Endothelial cell of umbilical vein (primary cell): ENCODE data around the gene P3H2. TPM values are rescaled to one million over a fixed set of nuclear protein-coding genes. Genes with fewer than 3 reads are reported as not detected.

Source experiments
- BruUV-seq: library from RNA; stranded (reverse); fragments of 400-500 nt; replicated peaks from 2 replicates; lab custom pipeline; 2021; lab: Mats Ljungman, UMichigan
- CTCF ChIA-PET: fragments of 300-600, 350-600 bp; sonication (Branson Sonifier 250); formaldehyde crosslinking; loops from one replicate; lab custom pipeline; 2021; ENCODE audit warnings: antibody characterized with exemption, inconsistent platforms; lab: Charles Lee
- POLR2A ChIA-PET: fragments of 300-600, 350-600 bp; sonication (Branson Sonifier 250); formaldehyde crosslinking; loops from one replicate; lab custom pipeline; 2021; ENCODE audit warnings: antibody characterized with exemption, inconsistent platforms; lab: Charles Lee
- DNase-seq: peaks from one replicate; pipeline ENCODE4 v3.0.0-alpha.2; 2011; ENCODE audit warnings: low read depth, low spot score
- FAIRE-seq: peaks from 2 replicates; lab custom pipeline; 2011; peaks lifted over from hg19 to GRCh38; lab: Jason Lieb, UNC
- H2AFZ ChIP-seq: 2 replicates; pipeline ENCODE4 v1.6.0; 2012; ENCODE audit warnings: low read depth, low read length, control low read depth, inconsistent platforms
- H3K27ac ChIP-seq: 2 replicates; pipeline ENCODE4 v1.5.1; 2011; ENCODE audit warnings: low read depth, mild to moderate bottlenecking, control low read depth, low read length, moderate library complexity; ENCODE audit not compliant: insufficient read depth
- H3K27me3 ChIP-seq, 2 experiments: 2 replicates each; pipeline versions ENCODE4 v1.6.0 to v1.6.1; 2011; ENCODE audit warnings: low read length in 2 of 2, mixed read lengths in 1 of 2; ENCODE audit not compliant: control insufficient read depth in 2 of 2, insufficient read depth in 2 of 2
- H3K36me3 ChIP-seq, 2 experiments: 2 replicates in 1 of 2; 3 replicates in 1 of 2; pipeline ENCODE4 v1.5.1; 2011; ENCODE audit warnings: low read length in 2 of 2, mild to moderate bottlenecking in 1 of 2, moderate library complexity in 1 of 2; ENCODE audit not compliant: control insufficient read depth in 2 of 2, insufficient read depth in 2 of 2; ENCODE audit errors: extremely low read depth in 1 of 2
- H3K4me1 ChIP-seq: 3 replicates; pipeline ENCODE4 v1.5.1; 2011; ENCODE audit warnings: mild to moderate bottlenecking, low read length; ENCODE audit not compliant: control insufficient read depth, insufficient read depth; ENCODE audit errors: extremely low read depth
- H3K4me2 ChIP-seq: 2 replicates; pipeline ENCODE4 v1.6.1; 2011; ENCODE audit warnings: low read length, control low read depth, mixed read lengths; ENCODE audit not compliant: insufficient read depth
- H3K4me3 ChIP-seq, 3 experiments: fragments of 200-600 bp in 1 of 3; sonication (generic), shearing (Covaris generic) in 1 of 3; replicated peaks in 1 of 3; 2 replicates each; pipeline ENCODE4 v1.5.1; 2011 to 2016; ENCODE audit warnings: control low read depth in 3 of 3, low read length in 3 of 3, mild to moderate bottlenecking in 2 of 3, inconsistent platforms in 1 of 3, low read depth in 1 of 3, moderate library complexity in 1 of 3; ENCODE audit not compliant: insufficient read depth in 1 of 3
- H3K79me2 ChIP-seq: 2 replicates; pipeline ENCODE4 v1.6.0; 2012; ENCODE audit warnings: low read length, inconsistent platforms; ENCODE audit not compliant: control insufficient read depth, insufficient read depth
- H3K9ac ChIP-seq: replicated peaks from 2 replicates; pipeline ENCODE3; 2011; ENCODE audit warnings: low read length, control low read depth; ENCODE audit not compliant: insufficient read depth; ENCODE audit errors: extremely low read depth
- H3K9me1 ChIP-seq: replicated peaks from 3 replicates; pipeline ENCODE4 v1.6.0; 2011; ENCODE audit warnings: mild to moderate bottlenecking, low read length; ENCODE audit not compliant: control insufficient read depth, insufficient read depth; ENCODE audit errors: extremely low read depth
- H3K9me3 ChIP-seq: replicated peaks from 2 replicates; pipeline ENCODE4 v1.5.1; 2012; ENCODE audit warnings: low read length, inconsistent platforms; ENCODE audit not compliant: control insufficient read depth, insufficient read depth
- H4K20me1 ChIP-seq: replicated peaks from 2 replicates; pipeline ENCODE3; 2011; ENCODE audit warnings: mild to moderate bottlenecking, low read length; ENCODE audit not compliant: control insufficient read depth, insufficient read depth; ENCODE audit errors: extremely low read depth
- CTCF ChIP-seq, 2 donors: IDR thresholded peaks; 1 replicate in 1 of 2; 2 replicates in 1 of 2; pipeline ENCODE4 v1.5.1; 2011; ENCODE audit warnings: low read length in 2 of 2, mild to moderate bottlenecking in 2 of 2, moderate library complexity in 2 of 2, control low read depth in 1 of 2, inconsistent platforms in 1 of 2, low read depth in 1 of 2; ENCODE audit not compliant: insufficient read depth in 1 of 2; ENCODE audit errors: extremely low read depth in 1 of 2
- EZH2 ChIP-seq: IDR thresholded peaks from 2 replicates; pipeline ENCODE4 v1.6.1; 2012; ENCODE audit warnings: borderline replicate concordance, low read depth, mild to moderate bottlenecking, moderate library complexity, low read length, inconsistent platforms; ENCODE audit not compliant: severe bottlenecking
- FOS ChIP-seq: IDR thresholded peaks from 2 replicates; pipeline ENCODE4 v1.6.1; 2011; ENCODE audit warnings: mild to moderate bottlenecking, low read length, moderate library complexity, borderline replicate concordance; ENCODE audit not compliant: insufficient read depth
- GATA2 ChIP-seq: IDR thresholded peaks from 2 replicates; pipeline ENCODE4 v1.7.0; 2011; ENCODE audit warnings: low read depth, mild to moderate bottlenecking, moderate library complexity, mixed read lengths, low read length; ENCODE audit not compliant: insufficient read length, insufficient read depth
- MYC ChIP-seq: IDR thresholded peaks from one replicate; pipeline ENCODE4 v1.6.1; 2011; ENCODE audit warnings: mild to moderate bottlenecking, low read depth, low read length
- POLR2A ChIP-seq: IDR thresholded peaks from 2 replicates; pipeline ENCODE4 v1.6.1; 2012; ENCODE audit warnings: low read depth, mild to moderate bottlenecking, control low read depth, low read length
- POLR2AphosphoS5 ChIP-seq: IDR thresholded peaks from 2 replicates; pipeline ENCODE4 v1.6.1; 2012; ENCODE audit warnings: low read depth, mild to moderate bottlenecking, control low read depth, low read length, moderate library complexity; ENCODE audit not compliant: insufficient read depth
- dilution Hi-C: fragments of 300-500 bp; cut with MboI; formaldehyde crosslinking; loops from one replicate; pipeline ENCODE4 v1.15.0; 2019; ENCODE audit warnings: low sequenced_read_pairs; ENCODE audit not compliant: extremely low pct_ligation_motif_present
- intact Hi-C: fragments of 100-400 bp; cut with micrococcal nuclease; formaldehyde crosslinking; loops from one replicate; pipeline ENCODE4 v1.10.0; 2022
- polyA plus RNA-seq, 4 experiments: library from polyadenylated mRNA; depleted of rRNA in 3 of 4; stranded (reverse) in 3 of 4; unstranded in 1 of 4; fragments of >200 nt; gene quantifications; 2 replicates each; pipeline versions ENCODE4 v1.2.1 to v1.2.3, GENCODE V29; 2011 to 2012; ENCODE audit warnings: missing spikeins in 1 of 4
- total RNA-seq: library from RNA; stranded (reverse); gene quantifications from 2 replicates; pipeline ENCODE4 v1.2.3, GENCODE V29; 2021

Gene P3H2
- total and polyA plus RNA-seq, 2 donors (not counting 3 experiments of a cell fraction or from before 2014, with no cell fraction given): 6.6 to 6.8 TPM

GRCh38 chr3:190132371-190132770, 11.7 kb upstream of the P3H2 start:
- Histone ChIP-seq H2AFZ (no peak overlapping the region), H3K9me3 (no peaks in the 10 kb centered on the region), H3K36me3 (no peaks in the 10 kb centered on the region), H3K79me2 (no peaks in the 10 kb centered on the region), H3K4me3 (no peak overlapping the region), H3K9me1 (no peaks in the 10 kb centered on the region), H3K4me1 (no peaks in the 10 kb centered on the region), H3K9ac (no peak overlapping the region), H3K4me2 (no peak overlapping the region), H3K27me3 (peaks cover 3 to 4% of the 10 kb centered on the region in 2 experiments), H4K20me1 (no peaks in the 10 kb centered on the region), H3K27ac (no peak overlapping the region)
- POLR2A ChIA-PET: no interaction called here
- TF ChIP-seq MYC (no peak), EZH2 (no peak), GATA2 (no peak), POLR2A (no peak), CTCF (IDR thresholded peaks at IDR 0.05; ENCODE audit: extremely low read depth in 1 of 2, insufficient read depth in 1 of 2, low read depth in 1 of 2, low read length in 2 of 2) (no peak), POLR2AphosphoS5 (no peak), FOS (no peak)
- CTCF ChIA-PET: interaction anchor here (1.5 to 2.5 kb wide), 3 partner anchors 12 to 252 kb away, joined by 3 to 17 read pairs (median 4); partner anchors contain the start of genes CLDN1 and P3H2
- intact Hi-C loops (no loop called here), dilution Hi-C loops (no loop called here)
- FAIRE-seq: no peak
- BruUV-seq: no TSS peak
- DNase-seq: no peak
